Thyroid gland (tissue), 4 donors: Measurements from ENCODE around the gene BDH1.

Experiments
- CTCF ChIP-seq, 6 experiments: fragments of 200-600 bp in 3 of 6; fragments of 450-650 bp in 3 of 6; sonication (generic) in 3 of 6; IDR thresholded peaks; one replicate each; pipeline ENCODE4 v1.5.1; 2016 to 2019; ENCODE audit warnings: antibody characterized with exemption in 6 of 6, mild to moderate bottlenecking in 2 of 6, inconsistent platforms in 1 of 6, moderate library complexity in 1 of 6
- POLR2A ChIP-seq, 2 donors: fragments of 450-650 bp; IDR thresholded peaks; one replicate each; pipeline ENCODE4 v1.6.1; 2017; ENCODE audit warnings: antibody characterized with exemption in 2 of 2, mild to moderate bottlenecking in 2 of 2, moderate library complexity in 1 of 2

GRCh38 chr3:197586181-197586580 lies 30.4 kb upstream of the BDH1 start:
- no peak for TF ChIP-seq CTCF (IDR thresholded peaks at IDR 0.05)
- no peak for TF ChIP-seq POLR2A (IDR thresholded peaks at IDR 0.05)
